ENCODE results near the gene SUGP2.

- TF ChIP-seq CTCF (conservative IDR thresholded peaks at IDR 0.05; ENCODE audit: low read depth in 2 of 2), result no peak
- TF ChIP-seq NANOG (IDR thresholded peaks at IDR 0.05; ENCODE audit: borderline replicate concordance), result no peak
Observed at GRCh38 chr19:19004144-19004543, 29.2 kb downstream of the SUGP2 start.

All from GM23338 (cell line).